HEK293 (cell line): ENCODE measurements around the gene CCDC7.

Source experiments
- CTCF ChIA-PET: fragments of 350-600 bp; formaldehyde crosslinking; extraction: SDS; loops from one replicate; lab custom pipeline; 2021; ENCODE audit warnings: antibody characterized with exemption; lab: Yijun Ruan, JAX
- POLR2A ChIA-PET: fragments of 300-600 bp; formaldehyde crosslinking; extraction: SDS; loops from one replicate; lab custom pipeline; 2020; ENCODE audit warnings: antibody characterized with exemption, inconsistent platforms; lab: Yijun Ruan, JAX
- H3K27ac ChIP-seq: fragments of 200-500 bp; sonication (Bioruptor generic); 2 replicates; pipeline ENCODE4 v1.5.1; 2014; ENCODE audit warnings: low read depth, low read length, control low read depth, inconsistent platforms; ENCODE audit errors: extremely low read depth
- H3K36me3 ChIP-seq, 2 experiments: fragments of 200-500 bp in 1 of 2; sonication (Bioruptor generic) in 1 of 2; 1 replicate in 1 of 2; 2 replicates in 1 of 2; pipeline ENCODE4 v1.5.1; 2014 to 2017; ENCODE audit warnings: inconsistent platforms in 2 of 2, low read length in 2 of 2; ENCODE audit not compliant: control insufficient read depth in 2 of 2, insufficient read depth in 1 of 2
- H3K4me1 ChIP-seq: fragments of 200-500 bp; sonication (Bioruptor generic); 2 replicates; pipeline ENCODE4 v1.5.1; 2014; ENCODE audit warnings: mild to moderate bottlenecking, low read length, inconsistent platforms; ENCODE audit not compliant: control insufficient read depth, insufficient read depth
- H3K4me3 ChIP-seq: 2 replicates; pipeline ENCODE4 v1.5.1; 2011; ENCODE audit warnings: low read depth, mild to moderate bottlenecking, control low read depth, low read length, moderate library complexity
- H3K9me3 ChIP-seq: fragments of 200-500 bp; sonication (Bioruptor generic); 2 replicates; pipeline ENCODE4 v1.5.1; 2014; ENCODE audit warnings: low read depth, low read length, inconsistent platforms; ENCODE audit not compliant: control insufficient read depth, insufficient read depth
- EGR2 ChIP-seq: fragments of 450-650 bp; formaldehyde crosslinking; IDR thresholded peaks from 2 replicates; pipeline ENCODE4 v1.5.1; 2016; ENCODE audit warnings: low read depth, missing biosample characterization, missing genetic modification characterization
- ELK4 ChIP-seq: IDR thresholded peaks from 2 replicates; pipeline ENCODE4 v1.6.1; 2011; ENCODE audit warnings: mild to moderate bottlenecking, low read depth, low read length, borderline replicate concordance
- KLF9 ChIP-seq: fragments of 450-650 bp; formaldehyde crosslinking; IDR thresholded peaks from 2 replicates; pipeline ENCODE4 v1.5.1; 2016; ENCODE audit warnings: missing biosample characterization, missing genetic modification characterization, low read depth
- WT1 ChIP-seq: fragments of 450-650 bp; formaldehyde crosslinking; IDR thresholded peaks from 2 replicates; pipeline ENCODE4 v1.5.1; 2016; ENCODE audit warnings: missing biosample characterization, missing genetic modification characterization
- ZNF175 ChIP-seq: fragments of 450-650 bp; formaldehyde crosslinking; IDR thresholded peaks from 2 replicates; pipeline ENCODE4 v1.5.1; 2016; ENCODE audit warnings: missing biosample characterization, missing genetic modification characterization
- ZNF19 ChIP-seq: fragments of 450-650 bp; formaldehyde crosslinking; IDR thresholded peaks from 2 replicates; pipeline ENCODE4; 2016; ENCODE audit warnings: missing biosample characterization, missing genetic modification characterization, low read depth
- ZNF202 ChIP-seq: fragments of 450-650 bp; formaldehyde crosslinking; IDR thresholded peaks from 2 replicates; pipeline ENCODE4 v1.5.1; 2016; ENCODE audit warnings: missing biosample characterization, missing genetic modification characterization, borderline replicate concordance
- ZNF280C ChIP-seq: fragments of 450-650 bp; formaldehyde crosslinking; IDR thresholded peaks from 2 replicates; pipeline ENCODE4 v1.5.1; 2016; ENCODE audit warnings: missing biosample characterization, missing genetic modification characterization
- ZNF350 ChIP-seq: fragments of 450-650 bp; formaldehyde crosslinking; IDR thresholded peaks from 2 replicates; pipeline ENCODE4 v1.5.0; 2017; ENCODE audit warnings: missing biosample characterization, mild to moderate bottlenecking, missing genetic modification characterization
- ZNF488 ChIP-seq: fragments of 450-650 bp; formaldehyde crosslinking; IDR thresholded peaks from 2 replicates; pipeline ENCODE4 v1.5.1; 2016; ENCODE audit warnings: missing biosample characterization, missing genetic modification characterization
- ZNF571 ChIP-seq: fragments of 450-650 bp; formaldehyde crosslinking; IDR thresholded peaks from 2 replicates; pipeline ENCODE4 v1.5.0; 2017; ENCODE audit warnings: missing biosample characterization, missing genetic modification characterization
- ZNF707 ChIP-seq: fragments of 450-650 bp; formaldehyde crosslinking; IDR thresholded peaks from 2 replicates; pipeline ENCODE4 v1.5.1; 2016; ENCODE audit warnings: missing biosample characterization, missing genetic modification characterization

Gene CCDC7

GRCh38 chr10:32436215-32436614 is 9.7 kb upstream of the CCDC7 start:
- H3K9me3 ChIP-seq: no peaks in the 10 kb centered on the region
- no peaks in the 10 kb centered on the region for H3K36me3 ChIP-seq
- CTCF ChIA-PET: interaction anchor here (0.5 kb wide), 2 partner anchors 521 to 1709 kb away, joined by 3 to 5 read pairs; no protein-coding TSS in a partner anchor
- TF ChIP-seq EGR2 (tag by site-specific recombination) (no peak), ZNF19 (tag by site-specific recombination) (no peak), ZNF280C (tag by site-specific recombination) (no peak), ZNF202 (tag by site-specific recombination) (no peak), ELK4 (no peak)
- H3K27ac ChIP-seq: no peak overlapping the region
- POLR2A ChIA-PET: no interaction called here
- no peak overlapping the region for H3K4me3 ChIP-seq
- H3K4me1 ChIP-seq: no peaks in the 10 kb centered on the region

- Histone ChIP-seq H3K27ac (no peak overlapping the region), H3K4me3 (no peak overlapping the region), H3K4me1 (no peaks in the 10 kb centered on the region), H3K9me3 (no peaks in the 10 kb centered on the region), H3K36me3 (no peaks in the 10 kb centered on the region)
- ChIA-PET POLR2A (interaction anchor here (1.5 kb wide), 1 partner anchor 8 kb away, joined by 6 read pairs; the partner anchor contains the start of gene CCDC7), CTCF (interaction anchor here (1.2 kb wide), 1 partner anchor 180 kb away, joined by 4 read pairs; no protein-coding TSS in a partner anchor)
- TF ChIP-seq WT1 (tag by site-specific recombination): no peak
- TF ChIP-seq KLF9 (tag by site-specific recombination): no peak
- TF ChIP-seq ZNF175 (tag by site-specific recombination): no peak
- no peak for TF ChIP-seq ZNF707 (tag by site-specific recombination)
- TF ChIP-seq ZNF571 (tag by site-specific recombination): no peak
These were observed 8.6 kb upstream of the CCDC7 start for GRCh38 chr10:32437334-32437733.

GRCh38 chr10:32445036-32445435 is 904 bp upstream of the CCDC7 start:
- no peaks in the 10 kb centered on the region for H3K9me3 ChIP-seq
- no peaks in the 10 kb centered on the region for H3K36me3 ChIP-seq
- POLR2A ChIA-PET: interaction anchor here (1.2 to 1.8 kb wide), 4 partner anchors 8 to 97 kb away, joined by 3 to 9 read pairs (median 4); no protein-coding TSS in a partner anchor
- no peaks in the 10 kb centered on the region for H3K4me1 ChIP-seq
- H3K4me3 ChIP-seq: no peak overlapping the region
- TF ChIP-seq ZNF350 (no peak), KLF9 (tag by site-specific recombination) (no peak), ZNF488 (tag by site-specific recombination) (no peak)
- H3K27ac ChIP-seq: no peak overlapping the region
- CTCF ChIA-PET: interaction anchor here (0.8 to 1.5 kb wide), 2 partner anchors 14 to 440 kb away, joined by 3 read pairs; no protein-coding TSS in a partner anchor
